Effector memory CD8-positive, alpha-beta T cell (primary cell): ENCODE data around the gene TGFBI.

ENCODE experiments used
- ATAC-seq: fragments of 150-1000 bp; cut with Tn5 transposase; replicated peaks from 2 replicates; pipeline ENCODE4 v1.10.0; 2021; ENCODE audit warnings: mild to moderate bottlenecking, moderate library complexity
- DNase-seq, 3 experiments: peaks; one replicate each; pipeline ENCODE4 v3.0.0; 2021
- H3K27ac Mint-ChIP-seq, 2 donors: one replicate each; pipeline ENCODE4 v1.8.0; 2022; ENCODE audit warnings: mild to moderate bottlenecking in 2 of 2, mixed read lengths in 2 of 2, moderate library complexity in 2 of 2
- H3K27me3 Mint-ChIP-seq, 2 donors: one replicate each; pipeline ENCODE4 v1.8.0; 2022; ENCODE audit warnings: mixed read lengths in 2 of 2
- H3K36me3 Mint-ChIP-seq: one replicate; pipeline ENCODE4 v1.8.0; 2022; ENCODE audit warnings: mild to moderate bottlenecking, moderate library complexity, mixed read lengths; ENCODE audit not compliant: insufficient read depth
- H3K4me1 Mint-ChIP-seq, 2 donors: one replicate each; pipeline ENCODE4 v1.8.0; 2022; ENCODE audit warnings: low read depth in 2 of 2, mixed read lengths in 2 of 2
- H3K4me3 Mint-ChIP-seq, 2 donors: one replicate each; pipeline ENCODE4 v1.8.0; 2022; ENCODE audit warnings: mild to moderate bottlenecking in 2 of 2, mixed read lengths in 2 of 2, moderate library complexity in 2 of 2
- H3K9me3 Mint-ChIP-seq, 2 donors: one replicate each; pipeline ENCODE4 v1.8.0; 2022; ENCODE audit warnings: mixed read lengths in 2 of 2

Gene TGFBI

GRCh38 chr5:136007271-136007670 lies 21.5 kb upstream of the TGFBI start:
- Mint-ChIP-seq H3K9me3 (no peaks in the 10 kb centered on the region), H3K27ac (no peak overlapping the region), H3K4me1 (peaks cover 3 to 4% of the 10 kb centered on the region in 2 donors), H3K36me3 (no peaks in the 10 kb centered on the region), H3K4me3 (no peak overlapping the region), H3K27me3 (peaks cover 0 to 30% of the 10 kb centered on the region in 2 donors)
- no peak for ATAC-seq
- no peak for DNase-seq

GRCh38 chr5:136011414-136012001 lies 17.3 kb upstream of the TGFBI start:
- H3K4me1 Mint-ChIP-seq, result peaks cover 5 to 18% of the 10 kb centered on the region in 2 donors
- H3K27me3 Mint-ChIP-seq, result peaks cover 5 to 47% of the 10 kb centered on the region in 2 donors
- H3K4me3 Mint-ChIP-seq, result no peak overlapping the region
- ATAC-seq (no peak), DNase-seq (no peak)
- H3K27ac Mint-ChIP-seq, result no peak overlapping the region
- H3K9me3 Mint-ChIP-seq, result no peaks in the 10 kb centered on the region
- H3K36me3 Mint-ChIP-seq, result no peaks in the 10 kb centered on the region

GRCh38 chr5:136012041-136012804 lies 16.6 kb upstream of the TGFBI start:
- H3K27me3 Mint-ChIP-seq, result peaks cover 5 to 40% of the 10 kb centered on the region in 2 donors
- H3K36me3 Mint-ChIP-seq, result no peaks in the 10 kb centered on the region
- no peaks in the 10 kb centered on the region for H3K9me3 Mint-ChIP-seq
- no peak for DNase-seq
- no peak overlapping the region for H3K27ac Mint-ChIP-seq
- H3K4me3 Mint-ChIP-seq, result no peak overlapping the region
- peaks cover 5 to 18% of the 10 kb centered on the region in 2 donors for H3K4me1 Mint-ChIP-seq
- no peak for ATAC-seq

GRCh38 chr5:136013559-136013958 lies 15.2 kb upstream of the TGFBI start:
- DNase-seq (no peak), ATAC-seq (no peak)
- H3K27me3 Mint-ChIP-seq, result peaks cover 5 to 29% of the 10 kb centered on the region in 2 donors
- no peak overlapping the region for H3K4me3 Mint-ChIP-seq
- H3K27ac Mint-ChIP-seq, result no peak overlapping the region
- no peaks in the 10 kb centered on the region for H3K9me3 Mint-ChIP-seq
- H3K36me3 Mint-ChIP-seq, result no peaks in the 10 kb centered on the region
- H3K4me1 Mint-ChIP-seq, result peaks cover 5 to 18% of the 10 kb centered on the region in 2 donors

GRCh38 chr5:136014049-136015002 lies 14.5 kb upstream of the TGFBI start:
- Mint-ChIP-seq H3K4me1 (peaks cover 5 to 18% of the 10 kb centered on the region in 2 donors), H3K36me3 (no peaks in the 10 kb centered on the region), H3K4me3 (no peak overlapping the region), H3K27me3 (peaks cover 5 to 29% of the 10 kb centered on the region in 2 donors), H3K9me3 (no peaks in the 10 kb centered on the region), H3K27ac (no peak overlapping the region)
- no peak for DNase-seq
- ATAC-seq, result no peak

GRCh38 chr5:136015003-136015375 lies 13.8 kb upstream of the TGFBI start:
- no peaks in the 10 kb centered on the region for H3K9me3 Mint-ChIP-seq
- H3K4me3 Mint-ChIP-seq, result no peak overlapping the region
- ATAC-seq (no peak), DNase-seq (no peak)
- no peak overlapping the region for H3K27ac Mint-ChIP-seq
- H3K36me3 Mint-ChIP-seq, result no peaks in the 10 kb centered on the region
- H3K27me3 Mint-ChIP-seq, result peaks cover 5 to 29% of the 10 kb centered on the region in 2 donors
- H3K4me1 Mint-ChIP-seq, result peaks cover 5 to 18% of the 10 kb centered on the region in 2 donors

GRCh38 chr5:136015966-136016650 lies 12.7 kb upstream of the TGFBI start:
- H3K36me3 Mint-ChIP-seq, result no peaks in the 10 kb centered on the region
- DNase-seq (no peak), ATAC-seq (no peak)
- H3K27ac Mint-ChIP-seq, result no peak overlapping the region
- H3K4me1 Mint-ChIP-seq, result peaks cover 8 to 21% of the 10 kb centered on the region in 2 donors
- H3K9me3 Mint-ChIP-seq, result no peaks in the 10 kb centered on the region
- peaks cover 5 to 29% of the 10 kb centered on the region in 2 donors for H3K27me3 Mint-ChIP-seq
- H3K4me3 Mint-ChIP-seq, result no peak overlapping the region

- no peak for DNase-seq
- no peak overlapping the region for H3K27ac Mint-ChIP-seq
- H3K4me1 Mint-ChIP-seq, result peaks cover 6 to 20% of the 10 kb centered on the region in 2 donors
- no peaks in the 10 kb centered on the region for H3K36me3 Mint-ChIP-seq
- H3K27me3 Mint-ChIP-seq, result peaks cover 5 to 29% of the 10 kb centered on the region in 2 donors
- no peak overlapping the region for H3K4me3 Mint-ChIP-seq
- H3K9me3 Mint-ChIP-seq, result no peaks in the 10 kb centered on the region
- ATAC-seq, result no peak
Observed at GRCh38 chr5:136016945-136017530, 11.8 kb upstream of the TGFBI start.

- peaks cover 0 to 25% of the 10 kb centered on the region in 2 donors for H3K27me3 Mint-ChIP-seq
- peaks cover 3 to 10% of the 10 kb centered on the region in 2 donors for H3K4me1 Mint-ChIP-seq
- DNase-seq (no peak), ATAC-seq (no peak)
- no peaks in the 10 kb centered on the region for H3K36me3 Mint-ChIP-seq
- no peaks in the 10 kb centered on the region for H3K9me3 Mint-ChIP-seq
- H3K27ac Mint-ChIP-seq, result no peak overlapping the region
- no peak overlapping the region for H3K4me3 Mint-ChIP-seq
Observed at GRCh38 chr5:136018814-136019783, 9.7 kb upstream of the TGFBI start.

- H3K4me3 Mint-ChIP-seq, result no peak overlapping the region
- H3K9me3 Mint-ChIP-seq, result no peaks in the 10 kb centered on the region
- ATAC-seq, result no peak
- H3K4me1 Mint-ChIP-seq, result peaks cover 3% of the 10 kb centered on the region in 2 donors
- no peak for DNase-seq
- H3K27me3 Mint-ChIP-seq, result peaks cover 0 to 16% of the 10 kb centered on the region in 2 donors
- no peak overlapping the region for H3K27ac Mint-ChIP-seq
- H3K36me3 Mint-ChIP-seq, result no peaks in the 10 kb centered on the region
Observed at GRCh38 chr5:136020001-136020382, 8.8 kb upstream of the TGFBI start.

- no peak for DNase-seq
Observed at GRCh38 chr5:136020383-136021015, 8.3 kb upstream of the TGFBI start.

More at GRCh38 chr5:136020383-136021015, 8.3 kb upstream of the TGFBI start:
- H3K36me3 Mint-ChIP-seq, result no peaks in the 10 kb centered on the region
- H3K9me3 Mint-ChIP-seq, result no peaks in the 10 kb centered on the region
- H3K27ac Mint-ChIP-seq, result no peak overlapping the region
- H3K27me3 Mint-ChIP-seq, result peaks cover 0 to 11% of the 10 kb centered on the region in 2 donors
- peaks cover 3% of the 10 kb centered on the region in 2 donors for H3K4me1 Mint-ChIP-seq
- peak; percentile 48 for ATAC-seq
- H3K4me3 Mint-ChIP-seq, result no peak overlapping the region
